SK-N-SH treated with all-trans-retinoic acid at 6 μM for 48 hours (cell line): Measurements from ENCODE around the gene GGA3.
"Not testable (repeated sequence)": the region's sequence is repeated elsewhere in the genome, so short reads cannot be mapped to it uniquely, and the experiment has no call there.

Experiments used
- ATAC-seq: fragments of 200-7000 bp; cut with Tn5 transposase; 3 replicates; pipeline ENCODE4 v1.9.1; 2020; ENCODE audit warnings: mild to moderate bottlenecking, moderate library complexity
- BACH2 ChIP-seq: fragments of 250-450 bp; sonication (Bioruptor Pico); IDR thresholded peaks from 2 replicates; pipeline ENCODE4 v1.9.0; 2021; ENCODE audit warnings: mild to moderate bottlenecking, borderline replicate concordance
- ESRRG ChIP-seq: fragments of 250-450 bp; sonication (Bioruptor Pico); IDR thresholded peaks from 2 replicates; pipeline ENCODE4 v1.6.1; 2021; ENCODE audit warnings: mild to moderate bottlenecking
- GLIS3 ChIP-seq: fragments of 250-450 bp; sonication (Bioruptor Pico); IDR thresholded peaks from 2 replicates; pipeline ENCODE4 v1.5.0; 2020; ENCODE audit warnings: mild to moderate bottlenecking, moderate library complexity
- ISL1 ChIP-seq: fragments of 250-450 bp; sonication (Bioruptor Pico); IDR thresholded peaks from 2 replicates; pipeline ENCODE4 v2.1.2; 2022; ENCODE audit warnings: mild to moderate bottlenecking, moderate library complexity
- OSR1 ChIP-seq: fragments of 250-450 bp; sonication (Bioruptor Pico); IDR thresholded peaks from 2 replicates; pipeline ENCODE4 v1.8.0; 2022; ENCODE audit warnings: moderate library complexity, mild to moderate bottlenecking, inconsistent platforms
- PPARA ChIP-seq: fragments of 250-450 bp; sonication (Bioruptor Pico); IDR thresholded peaks from 2 replicates; pipeline ENCODE4 v1.5.0; 2020; ENCODE audit warnings: mild to moderate bottlenecking, borderline replicate concordance
- RARB ChIP-seq: fragments of 250-450 bp; sonication (Bioruptor Pico); IDR thresholded peaks from 2 replicates; pipeline ENCODE4 v1.8.0; 2021; ENCODE audit warnings: mild to moderate bottlenecking, moderate library complexity
- SNAI2 ChIP-seq: fragments of 250-450 bp; sonication (Bioruptor Pico); IDR thresholded peaks from 2 replicates; pipeline ENCODE4 v1.5.0; 2020; ENCODE audit warnings: mild to moderate bottlenecking, moderate library complexity
- TCF4 ChIP-seq: fragments of 250-450 bp; sonication (Bioruptor Pico); IDR thresholded peaks from 2 replicates; pipeline ENCODE4 v1.8.0; 2021; ENCODE audit warnings: mild to moderate bottlenecking, moderate library complexity, borderline replicate concordance
- ZC3H10 ChIP-seq: fragments of 250-450 bp; sonication (Bioruptor Pico); IDR thresholded peaks from 2 replicates; pipeline ENCODE4 v1.5.1; 2021; ENCODE audit warnings: mild to moderate bottlenecking, moderate library complexity
- ZFP30 ChIP-seq: fragments of 450-650 bp; formaldehyde crosslinking; IDR thresholded peaks from 2 replicates; pipeline ENCODE4 v1.5.0; 2022; ENCODE audit warnings: mild to moderate bottlenecking, moderate library complexity
- ZNF70 ChIP-seq: fragments of 450-650 bp; formaldehyde crosslinking; IDR thresholded peaks from 2 replicates; pipeline ENCODE4 v1.5.0; 2020; ENCODE audit warnings: mild to moderate bottlenecking, moderate library complexity
- TF ChIP-seq, protein P1 (sequence below): fragments of 250-450 bp; sonication (Bioruptor Pico); IDR thresholded peaks from 2 replicates; pipeline ENCODE4 v1.8.0; 2020; ENCODE audit warnings: mild to moderate bottlenecking, moderate library complexity, borderline replicate concordance
- TF ChIP-seq, protein P2 (sequence below): fragments of 250-450 bp; sonication (Bioruptor Pico); IDR thresholded peaks from 2 replicates; pipeline ENCODE4 v1.5.1; 2020; ENCODE audit warnings: low read depth, mild to moderate bottlenecking, moderate library complexity
- TF ChIP-seq, protein P3 (sequence below): fragments of 250-450 bp; sonication (Bioruptor Pico); IDR thresholded peaks from 2 replicates; pipeline ENCODE4 v1.5.0; 2020; ENCODE audit warnings: mild to moderate bottlenecking, moderate library complexity
- TF ChIP-seq, protein P4 (sequence below): fragments of 250-450 bp; sonication (Bioruptor Pico); IDR thresholded peaks from 2 replicates; pipeline ENCODE4 v1.8.0; 2021; ENCODE audit warnings: low read depth, mild to moderate bottlenecking, moderate library complexity, borderline replicate concordance

Gene GGA3

DNA sequence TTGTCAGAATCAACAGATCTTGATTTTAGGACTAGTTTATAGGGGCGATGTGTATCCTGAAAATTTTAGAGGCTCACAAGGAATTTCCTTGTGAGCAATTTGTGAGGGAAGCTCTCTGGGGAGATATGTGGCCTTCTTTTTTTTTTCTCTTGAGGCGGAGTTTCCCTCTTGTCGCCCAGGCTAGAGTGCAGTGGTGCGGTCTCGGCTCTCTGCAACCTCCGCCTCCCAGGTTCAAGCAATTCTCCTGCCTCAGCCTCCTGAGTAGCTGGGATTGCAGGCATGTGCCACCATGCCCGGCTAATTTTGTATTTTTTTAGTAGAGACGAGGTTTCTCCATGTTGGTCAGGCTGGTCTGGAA lies 54.4 kb downstream of the GGA3 start:
- ATAC-seq, result not testable (repeated sequence)

DNA sequence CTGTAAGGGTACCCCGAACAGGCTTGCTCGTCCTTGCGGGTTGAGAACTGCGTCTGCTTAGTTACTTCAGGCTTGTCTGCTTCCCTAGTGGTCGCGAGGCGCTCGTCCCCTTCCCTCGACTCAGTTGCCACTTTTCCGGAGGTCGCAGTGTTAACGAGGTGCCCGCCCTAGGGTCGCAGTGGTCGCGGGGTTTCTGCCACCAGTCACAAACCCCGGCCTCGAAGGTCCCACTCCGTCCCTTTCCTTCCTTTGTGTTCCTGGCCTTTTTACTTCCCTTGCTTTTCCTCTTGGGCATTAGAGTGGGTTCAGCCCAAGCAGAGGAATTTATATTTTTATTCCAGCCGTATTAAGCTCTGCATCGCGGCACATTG lies 55.6 kb downstream of the GGA3 start:
- ATAC-seq, result peak; percentile 9
- TF ChIP-seq RARB (CRISPR knock-in tag), result no peak
- TF ChIP-seq, protein P1, sequence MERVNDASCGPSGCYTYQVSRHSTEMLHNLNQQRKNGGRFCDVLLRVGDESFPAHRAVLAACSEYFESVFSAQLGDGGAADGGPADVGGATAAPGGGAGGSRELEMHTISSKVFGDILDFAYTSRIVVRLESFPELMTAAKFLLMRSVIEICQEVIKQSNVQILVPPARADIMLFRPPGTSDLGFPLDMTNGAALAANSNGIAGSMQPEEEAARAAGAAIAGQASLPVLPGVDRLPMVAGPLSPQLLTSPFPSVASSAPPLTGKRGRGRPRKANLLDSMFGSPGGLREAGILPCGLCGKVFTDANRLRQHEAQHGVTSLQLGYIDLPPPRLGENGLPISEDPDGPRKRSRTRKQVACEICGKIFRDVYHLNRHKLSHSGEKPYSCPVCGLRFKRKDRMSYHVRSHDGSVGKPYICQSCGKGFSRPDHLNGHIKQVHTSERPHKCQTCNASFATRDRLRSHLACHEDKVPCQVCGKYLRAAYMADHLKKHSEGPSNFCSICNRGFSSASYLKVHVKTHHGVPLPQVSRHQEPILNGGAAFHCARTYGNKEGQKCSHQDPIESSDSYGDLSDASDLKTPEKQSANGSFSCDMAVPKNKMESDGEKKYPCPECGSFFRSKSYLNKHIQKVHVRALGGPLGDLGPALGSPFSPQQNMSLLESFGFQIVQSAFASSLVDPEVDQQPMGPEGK (CRISPR knock-in tag), result no peak
- TF ChIP-seq OSR1 (CRISPR knock-in tag), result no peak
- no peak for TF ChIP-seq TCF4
- no peak for TF ChIP-seq ISL1 (CRISPR knock-in tag)
- TF ChIP-seq ZFP30 (CRISPR knock-in tag), result no peak
- TF ChIP-seq ESRRG (CRISPR knock-in tag), result no peak
- TF ChIP-seq, protein P2, sequence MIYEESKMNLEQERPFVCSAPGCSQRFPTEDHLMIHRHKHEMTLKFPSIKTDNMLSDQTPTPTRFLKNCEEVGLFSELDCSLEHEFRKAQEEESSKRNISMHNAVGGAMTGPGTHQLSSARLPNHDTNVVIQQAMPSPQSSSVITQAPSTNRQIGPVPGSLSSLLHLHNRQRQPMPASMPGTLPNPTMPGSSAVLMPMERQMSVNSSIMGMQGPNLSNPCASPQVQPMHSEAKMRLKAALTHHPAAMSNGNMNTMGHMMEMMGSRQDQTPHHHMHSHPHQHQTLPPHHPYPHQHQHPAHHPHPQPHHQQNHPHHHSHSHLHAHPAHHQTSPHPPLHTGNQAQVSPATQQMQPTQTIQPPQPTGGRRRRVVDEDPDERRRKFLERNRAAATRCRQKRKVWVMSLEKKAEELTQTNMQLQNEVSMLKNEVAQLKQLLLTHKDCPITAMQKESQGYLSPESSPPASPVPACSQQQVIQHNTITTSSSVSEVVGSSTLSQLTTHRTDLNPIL, result no peak
- no peak for TF ChIP-seq BACH2 (CRISPR knock-in tag)
- TF ChIP-seq GLIS3, result no peak
- TF ChIP-seq PPARA (CRISPR knock-in tag), result no peak

DNA sequence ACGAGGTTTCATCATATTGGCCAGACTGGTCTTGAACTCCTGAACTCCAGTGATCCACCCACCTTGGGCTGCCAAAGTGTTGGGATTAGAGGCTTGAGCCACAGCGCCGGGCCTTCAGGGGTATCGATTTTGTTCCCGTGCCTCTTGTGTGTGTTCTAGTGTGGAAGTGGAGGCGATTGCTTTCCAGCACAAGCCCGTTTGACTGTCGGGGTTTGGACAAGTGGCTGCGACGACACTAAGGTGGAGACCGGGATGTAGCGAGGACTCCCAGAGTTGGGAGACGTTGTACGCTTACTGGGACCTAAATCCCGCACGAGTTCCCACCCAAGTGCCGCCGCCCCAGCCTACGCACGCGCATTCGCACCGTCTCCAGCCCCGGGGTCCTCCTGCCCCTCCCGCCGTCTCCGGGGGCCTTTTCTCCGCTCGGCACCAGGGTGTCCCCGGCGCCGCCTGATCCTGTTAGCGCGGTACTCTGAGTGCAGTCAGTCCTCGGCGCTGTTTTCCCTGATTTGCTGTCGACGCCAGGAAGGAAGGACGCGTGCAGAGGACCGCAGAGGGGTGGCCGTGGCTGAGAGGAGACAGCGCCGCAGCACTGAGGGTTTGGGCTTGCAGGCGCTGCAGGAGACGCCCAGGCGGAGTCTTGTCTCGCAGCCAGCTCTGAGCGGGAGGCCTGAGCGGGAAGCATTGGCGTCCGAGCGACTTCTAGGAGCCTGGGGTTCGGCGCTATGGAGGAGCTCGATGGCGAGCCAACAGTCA lies 56.2 kb downstream of the GGA3 start, which contains the start of gene NUP85:
TSS of gene NUP85 (plus strand) at position 643 of the 756 bp plus-strand sequence. CDS start at position 726, 83 bp downstream.
- peak; percentile 89 for ATAC-seq
- TF ChIP-seq, protein P3, sequence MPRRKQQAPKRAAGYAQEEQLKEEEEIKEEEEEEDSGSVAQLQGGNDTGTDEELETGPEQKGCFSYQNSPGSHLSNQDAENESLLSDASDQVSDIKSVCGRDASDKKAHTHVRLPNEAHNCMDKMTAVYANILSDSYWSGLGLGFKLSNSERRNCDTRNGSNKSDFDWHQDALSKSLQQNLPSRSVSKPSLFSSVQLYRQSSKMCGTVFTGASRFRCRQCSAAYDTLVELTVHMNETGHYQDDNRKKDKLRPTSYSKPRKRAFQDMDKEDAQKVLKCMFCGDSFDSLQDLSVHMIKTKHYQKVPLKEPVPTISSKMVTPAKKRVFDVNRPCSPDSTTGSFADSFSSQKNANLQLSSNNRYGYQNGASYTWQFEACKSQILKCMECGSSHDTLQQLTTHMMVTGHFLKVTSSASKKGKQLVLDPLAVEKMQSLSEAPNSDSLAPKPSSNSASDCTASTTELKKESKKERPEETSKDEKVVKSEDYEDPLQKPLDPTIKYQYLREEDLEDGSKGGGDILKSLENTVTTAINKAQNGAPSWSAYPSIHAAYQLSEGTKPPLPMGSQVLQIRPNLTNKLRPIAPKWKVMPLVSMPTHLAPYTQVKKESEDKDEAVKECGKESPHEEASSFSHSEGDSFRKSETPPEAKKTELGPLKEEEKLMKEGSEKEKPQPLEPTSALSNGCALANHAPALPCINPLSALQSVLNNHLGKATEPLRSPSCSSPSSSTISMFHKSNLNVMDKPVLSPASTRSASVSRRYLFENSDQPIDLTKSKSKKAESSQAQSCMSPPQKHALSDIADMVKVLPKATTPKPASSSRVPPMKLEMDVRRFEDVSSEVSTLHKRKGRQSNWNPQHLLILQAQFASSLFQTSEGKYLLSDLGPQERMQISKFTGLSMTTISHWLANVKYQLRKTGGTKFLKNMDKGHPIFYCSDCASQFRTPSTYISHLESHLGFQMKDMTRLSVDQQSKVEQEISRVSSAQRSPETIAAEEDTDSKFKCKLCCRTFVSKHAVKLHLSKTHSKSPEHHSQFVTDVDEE (CRISPR knock-in tag), result 0 out of 2 replicates have a peak, but pooled peaks have one; percentile 49
- TF ChIP-seq ZNF70 (CRISPR knock-in tag) (0 out of 2 replicates have a peak, but pooled peaks have one; percentile 9), ZFP30 (CRISPR knock-in tag) (no peak)
- TF ChIP-seq, protein P4, sequence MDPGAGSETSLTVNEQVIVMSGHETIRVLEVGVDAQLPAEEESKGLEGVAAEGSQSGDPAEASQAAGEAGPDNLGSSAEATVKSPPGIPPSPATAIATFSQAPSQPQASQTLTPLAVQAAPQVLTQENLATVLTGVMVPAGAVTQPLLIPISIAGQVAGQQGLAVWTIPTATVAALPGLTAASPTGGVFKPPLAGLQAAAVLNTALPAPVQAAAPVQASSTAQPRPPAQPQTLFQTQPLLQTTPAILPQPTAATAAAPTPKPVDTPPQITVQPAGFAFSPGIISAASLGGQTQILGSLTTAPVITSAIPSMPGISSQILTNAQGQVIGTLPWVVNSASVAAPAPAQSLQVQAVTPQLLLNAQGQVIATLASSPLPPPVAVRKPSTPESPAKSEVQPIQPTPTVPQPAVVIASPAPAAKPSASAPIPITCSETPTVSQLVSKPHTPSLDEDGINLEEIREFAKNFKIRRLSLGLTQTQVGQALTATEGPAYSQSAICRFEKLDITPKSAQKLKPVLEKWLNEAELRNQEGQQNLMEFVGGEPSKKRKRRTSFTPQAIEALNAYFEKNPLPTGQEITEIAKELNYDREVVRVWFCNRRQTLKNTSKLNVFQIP, result 0 out of 2 replicates have a peak, but pooled peaks have one; percentile 26

DNA sequence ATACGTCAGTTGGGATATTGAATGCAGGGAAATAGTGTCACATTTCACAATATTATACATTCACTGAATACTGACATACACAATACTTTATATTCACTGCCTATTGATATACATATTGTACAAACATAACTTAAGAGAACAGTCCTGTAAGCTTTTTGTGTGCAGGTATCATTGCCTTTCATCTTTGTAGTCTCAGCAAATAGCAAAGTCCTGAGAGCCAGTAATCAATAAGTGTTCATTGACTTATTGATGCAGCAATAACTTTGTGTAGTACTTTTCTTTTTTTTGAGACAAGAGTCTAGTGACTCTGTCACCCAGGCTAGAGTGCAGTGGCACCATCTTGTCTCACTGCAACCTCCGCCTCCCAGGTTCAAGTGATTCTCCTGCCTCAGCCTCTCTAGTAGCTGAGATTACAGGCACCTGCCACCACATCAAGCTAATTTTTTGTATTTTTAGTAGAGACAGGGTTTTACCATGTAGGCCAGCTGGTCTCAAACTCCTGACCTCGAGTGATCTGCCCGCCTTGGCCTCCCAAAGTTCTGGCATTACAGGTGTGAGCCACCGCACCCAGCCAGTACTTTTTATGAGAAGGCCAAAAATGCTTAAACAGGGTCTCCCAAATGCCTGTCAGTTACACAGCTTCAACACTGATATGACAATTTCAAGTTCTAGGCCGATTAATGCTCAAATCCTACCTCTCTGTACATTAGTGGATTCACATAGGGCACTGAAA lies 61.4 kb downstream of the GGA3 start:
- TF ChIP-seq SNAI2 (CRISPR knock-in tag) (no peak), BACH2 (CRISPR knock-in tag) (no peak)
- ATAC-seq, result no peak

DNA sequence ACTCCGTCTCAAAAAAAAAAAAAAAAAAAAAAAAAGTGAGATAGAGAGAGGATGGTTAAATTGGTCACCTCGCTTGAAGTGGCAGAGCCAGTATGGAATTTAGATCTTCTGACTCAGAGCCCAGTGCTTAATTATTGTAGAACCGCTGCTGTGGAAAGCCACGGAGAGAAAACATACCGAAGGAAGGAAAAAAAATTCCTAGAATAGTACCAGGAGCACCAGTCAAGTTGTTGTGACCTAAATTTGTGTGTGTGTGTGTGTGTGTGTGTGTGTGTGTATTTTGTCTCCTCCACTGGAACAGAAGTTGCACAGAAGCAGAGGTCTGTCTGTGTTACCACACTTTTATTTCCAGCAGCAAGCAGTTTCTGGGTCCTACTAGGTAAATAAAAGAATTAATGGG lies 66.5 kb downstream of the GGA3 start:
- no peak for TF ChIP-seq RARB (CRISPR knock-in tag)
- TF ChIP-seq, all 23 proteins: peak for 0
- ATAC-seq, result no peak

DNA sequence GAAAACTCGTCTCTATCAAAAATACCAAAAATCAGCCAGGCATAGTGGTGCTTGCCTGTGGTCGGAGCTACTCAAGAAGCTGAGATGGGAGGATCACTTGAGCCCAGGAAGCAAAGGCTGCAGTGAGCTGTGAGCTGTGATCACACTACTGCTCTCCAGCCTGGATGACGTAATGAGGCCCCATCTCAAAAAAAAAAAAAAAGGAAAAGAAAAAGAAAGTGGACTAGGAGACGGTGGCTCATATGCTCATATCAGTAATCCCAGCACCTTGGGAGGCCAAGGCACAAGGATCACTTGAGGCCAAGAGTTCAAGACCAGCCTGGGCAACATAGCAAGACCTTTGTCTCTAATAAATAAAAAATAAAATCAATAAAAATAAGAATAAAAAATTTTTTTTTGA lies 69.8 kb downstream of the GGA3 start:
- ATAC-seq, result no peak
- TF ChIP-seq ZC3H10 (CRISPR knock-in tag), result no peak
